ENCODE data around the gene DISP3.
"Not testable (repeated sequence)": the region's sequence is repeated elsewhere in the genome, so short reads cannot be mapped to it uniquely, and the experiment has no call there.

Gene DISP3

DNA sequence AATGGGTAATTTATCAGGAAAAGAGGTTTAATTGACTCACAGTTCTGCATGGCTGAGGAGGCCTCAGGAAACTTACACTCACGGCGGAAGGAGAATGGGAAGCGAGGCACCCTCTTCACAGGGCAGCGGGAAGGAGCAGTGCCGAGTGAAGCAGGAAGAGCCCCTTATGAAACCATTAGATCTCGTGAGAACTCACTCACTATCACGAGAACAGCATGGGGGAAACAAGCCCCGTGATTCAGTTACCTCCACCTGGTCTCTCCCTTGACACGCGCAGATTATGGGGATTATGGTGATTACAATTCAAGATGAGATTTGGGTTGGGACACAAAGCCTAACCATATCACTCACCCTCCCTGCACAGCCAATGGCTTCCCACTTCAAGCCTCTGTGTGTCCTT lies 101.1 kb downstream of the DISP3 start:
- not testable (repeated sequence) for DNase-seq

DNA sequence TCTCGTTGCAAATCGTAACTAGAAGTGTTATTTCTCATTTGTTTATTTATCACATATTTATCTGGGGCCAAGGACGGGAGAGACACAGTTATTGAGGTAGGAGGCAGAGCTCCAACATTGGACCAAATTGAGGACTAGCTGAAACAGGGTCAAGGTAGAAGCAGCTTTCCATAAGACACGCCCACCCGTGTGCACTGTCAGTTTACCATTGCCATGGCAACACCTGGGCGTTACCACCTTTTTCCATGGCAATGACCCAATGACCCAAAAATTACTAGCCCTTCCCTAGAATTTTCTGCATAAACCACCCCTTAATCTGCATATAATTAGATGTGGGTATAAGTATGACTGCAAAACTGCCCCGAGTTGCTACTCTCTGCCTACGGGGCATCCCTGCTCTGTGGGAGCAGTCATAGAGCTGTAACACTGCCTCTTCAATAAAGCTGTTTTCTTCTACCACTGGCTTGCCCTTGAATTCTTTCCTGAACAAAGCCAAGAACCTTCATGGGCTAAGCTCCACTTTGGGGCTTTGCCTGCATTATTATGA lies 102.6 kb downstream of the DISP3 start:
- DNase-seq: no peak

DNA sequence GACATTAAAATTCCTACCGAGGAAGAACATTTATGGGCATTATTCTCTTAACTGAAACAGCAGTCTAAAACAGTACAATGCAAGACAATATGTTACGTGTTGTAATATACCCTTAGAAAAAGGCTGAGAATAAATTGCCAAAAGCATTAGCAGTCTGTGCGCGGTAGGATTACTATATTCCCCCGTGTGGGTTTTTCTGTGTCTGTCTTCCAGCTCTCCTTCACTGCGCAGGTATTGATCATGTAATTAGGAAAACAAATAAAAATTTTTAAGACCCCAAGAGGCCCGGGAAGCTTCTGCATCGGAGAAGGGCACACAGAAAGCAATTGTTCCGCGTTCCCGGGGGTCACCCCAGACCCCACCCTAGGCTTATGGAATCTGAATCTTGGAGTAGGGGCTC lies 106.4 kb downstream of the DISP3 start:
- DNase-seq: no peak

Data from activated CD4-positive, alpha-beta T cell treated with anti-CD3 and anti-CD28 coated beads, Interleukin-2, amount 50 U/mL, for 1 hour (primary cell).